Stimulated activated effector memory CD8-positive, alpha-beta T cell treated with anti-CD3 and anti-CD28 coated beads, Interleukin-12 subunit alpha, Interleukin-12 subunit beta, amount 100 ng/mL, for 72 hours (primary cell): ENCODE measurements around the gene DDX56.
"Not testable (repeated sequence)": the region's sequence is repeated elsewhere in the genome, so short reads cannot be mapped to it uniquely, and the experiment has no call there.

Source experiments
- ATAC-seq: fragments of 150-1000 bp; cut with Tn5 transposase; 2 replicates; pipeline ENCODE4 v1.10.0; 2021
- DNase-seq, 2 donors: peaks; one replicate each; pipeline ENCODE4 v3.0.0; 2021 to 2022; ENCODE audit warnings: low spot score in 2 of 2
- H3K27ac Mint-ChIP-seq: one replicate; pipeline ENCODE4 v1.8.0; 2022; ENCODE audit warnings: mild to moderate bottlenecking, mixed read lengths
- H3K36me3 Mint-ChIP-seq: one replicate; pipeline ENCODE4 v1.8.0; 2022; ENCODE audit warnings: mild to moderate bottlenecking, mixed read lengths
- H3K4me1 Mint-ChIP-seq: one replicate; pipeline ENCODE4 v1.8.0; 2022; ENCODE audit warnings: mixed read lengths
- H3K4me3 Mint-ChIP-seq: one replicate; pipeline ENCODE4 v1.8.0; 2022; ENCODE audit warnings: mild to moderate bottlenecking, mixed read lengths
- H3K9me3 Mint-ChIP-seq: one replicate; pipeline ENCODE4 v1.8.0; 2022; ENCODE audit warnings: mixed read lengths

Gene DDX56

GRCh38 chr7:44607141-44608068 is 33.7 kb upstream of the DDX56 start:
- Mint-ChIP-seq H3K4me3 (peak overlapping the region; percentile 94), H3K4me1 (peaks cover 51% of the 10 kb centered on the region), H3K36me3 (peaks cover 37% of the 10 kb centered on the region), H3K27ac (peak overlapping the region; percentile 99), H3K9me3 (no peaks in the 10 kb centered on the region)
- no peak for ATAC-seq
- no peak for DNase-seq

DNA sequence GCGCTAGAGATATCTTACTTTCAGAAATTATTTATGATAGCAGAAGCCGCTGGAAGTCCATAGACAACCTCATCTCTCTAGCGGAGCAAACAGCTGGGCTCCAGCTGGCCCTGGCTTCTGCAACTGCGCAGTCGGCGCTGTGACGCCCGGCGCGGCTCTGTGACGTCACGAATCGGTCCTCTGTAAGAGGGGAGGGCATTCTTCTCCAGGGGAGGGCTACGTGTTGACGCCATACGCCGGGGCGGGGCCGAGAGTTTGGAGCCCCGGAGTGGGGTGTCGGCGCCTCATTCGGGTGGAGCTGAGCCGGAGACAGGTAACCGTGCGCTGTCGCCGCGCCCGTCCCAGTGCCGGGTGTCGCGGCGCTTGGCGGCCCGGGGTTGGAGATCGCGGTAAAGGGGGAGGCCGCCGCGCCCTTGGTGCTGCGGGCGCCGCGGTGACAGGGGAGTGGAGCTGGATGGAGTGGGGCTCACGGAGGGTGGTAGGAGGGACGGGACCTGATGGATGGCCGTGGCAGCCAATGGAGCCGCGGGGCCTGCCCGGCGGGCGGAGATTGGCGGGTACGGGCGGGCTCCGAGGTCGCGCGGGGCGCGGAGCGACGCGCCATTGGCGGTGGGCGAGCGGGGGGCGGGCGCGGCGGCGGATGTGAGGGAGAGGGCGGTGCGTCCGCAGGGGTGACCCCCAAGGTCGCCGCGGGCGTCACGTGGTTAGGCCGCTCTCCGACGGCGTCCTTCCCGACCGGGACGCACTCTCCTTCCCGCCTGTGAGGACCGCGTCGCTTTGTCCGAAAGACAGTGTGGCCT is 32.8 kb upstream of the DDX56 start, which contains the start of gene OGDH:
Gene OGDH (plus strand): TSS at position 287 of the 800 bp plus-strand sequence. CDS start 17,717 bp downstream, outside the sequence.
- ATAC-seq = peak; percentile 98
- Mint-ChIP-seq H3K36me3 (peaks cover 34% of the 10 kb centered on the region), H3K27ac (peak within 1 kb of the TSS; percentile 99), H3K4me1 (peaks cover 42% of the 10 kb centered on the region), H3K4me3 (peak within 1 kb of the TSS; percentile 94), H3K9me3 (no peaks in the 10 kb centered on the region)
- peak; percentile 100 for DNase-seq

- Mint-ChIP-seq H3K4me1 (peaks cover 37% of the 10 kb centered on the region), H3K27ac (no peak overlapping the region), H3K9me3 (no peaks in the 10 kb centered on the region), H3K36me3 (peaks cover 34% of the 10 kb centered on the region), H3K4me3 (peak overlapping the region; percentile 94)
- ATAC-seq (no peak), DNase-seq (no peak)
These were observed 31.2 kb upstream of the DDX56 start for GRCh38 chr7:44604941-44605340.

- Mint-ChIP-seq H3K4me1 (peaks cover 24% of the 10 kb centered on the region), H3K4me3 (no peak overlapping the region), H3K9me3 (no peaks in the 10 kb centered on the region), H3K27ac (no peak overlapping the region), H3K36me3 (peaks cover 23% of the 10 kb centered on the region)
- DNase-seq (no peak), ATAC-seq (no peak)
These were observed 29.5 kb upstream of the DDX56 start for GRCh38 chr7:44603193-44603592.

DNA sequence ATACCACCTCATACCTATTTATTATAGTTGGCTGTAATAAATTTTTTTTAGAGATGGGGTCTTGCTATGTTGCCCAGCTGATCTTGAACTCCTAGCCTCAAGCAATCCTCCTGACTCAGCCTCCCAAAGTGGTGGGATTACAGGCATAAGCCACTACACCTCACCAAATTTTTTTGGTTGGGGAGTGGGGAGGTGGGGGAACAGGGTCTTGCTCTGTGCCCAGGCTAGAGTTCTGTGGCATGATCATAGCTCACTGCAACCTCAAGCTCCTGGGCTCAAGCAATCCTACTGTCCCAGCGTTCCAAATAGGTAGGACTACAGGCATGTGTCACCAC is 28.8 kb upstream of the DDX56 start:
- H3K9me3 Mint-ChIP-seq = no peaks in the 10 kb centered on the region
- peaks cover 16% of the 10 kb centered on the region for H3K36me3 Mint-ChIP-seq
- no peak for ATAC-seq
- DNase-seq = no peak
- no peak overlapping the region for H3K4me3 Mint-ChIP-seq
- peaks cover 17% of the 10 kb centered on the region for H3K4me1 Mint-ChIP-seq
- no peak overlapping the region for H3K27ac Mint-ChIP-seq

DNA sequence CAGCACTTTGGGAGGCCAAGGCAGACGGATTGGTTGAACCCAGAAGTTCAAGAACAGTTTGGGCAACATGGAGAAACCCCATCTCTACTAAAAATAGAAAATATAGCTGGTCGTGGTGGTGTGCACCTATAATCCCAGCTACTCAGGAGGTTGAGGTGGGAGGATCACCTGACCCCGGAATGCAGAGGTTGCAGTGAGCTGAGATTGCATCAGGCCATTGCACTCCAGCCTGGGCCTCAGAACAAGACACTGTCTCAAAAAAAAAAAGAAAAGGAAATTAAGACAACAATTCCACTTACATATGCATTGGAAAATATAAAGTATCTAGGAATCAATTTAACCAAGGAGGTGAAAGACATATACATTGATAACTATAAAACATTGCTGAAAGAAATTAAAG is 25.5 kb upstream of the DDX56 start:
- DNase-seq (no peak), ATAC-seq (no peak)
- no peak overlapping the region for H3K4me3 Mint-ChIP-seq

GRCh38 chr7:44597181-44597580 is 23.5 kb upstream of the DDX56 start:
- H3K9me3 Mint-ChIP-seq, H3K4me3 Mint-ChIP-seq: not testable (repeated sequence)

More for the DNA sequence above, 25.5 kb upstream of the DDX56 start:
- Mint-ChIP-seq H3K4me1 (no peaks in the 10 kb centered on the region), H3K36me3 (no peaks in the 10 kb centered on the region), H3K27ac (no peak overlapping the region), H3K9me3 (no peaks in the 10 kb centered on the region)

GRCh38 chr7:44595934-44596635 is 22.4 kb upstream of the DDX56 start:
- Mint-ChIP-seq H3K4me1 (no peaks in the 10 kb centered on the region), H3K36me3 (no peaks in the 10 kb centered on the region), H3K27ac (no peak overlapping the region), H3K9me3 (no peaks in the 10 kb centered on the region), H3K4me3 (no peak overlapping the region)
- ATAC-seq (no peak), DNase-seq (no peak)

More at GRCh38 chr7:44597181-44597580, 23.5 kb upstream of the DDX56 start:
- H3K27ac Mint-ChIP-seq, H3K36me3 Mint-ChIP-seq, DNase-seq, ATAC-seq, H3K4me1 Mint-ChIP-seq: not testable (repeated sequence)

GRCh38 chr7:44590910-44591309 is 17.2 kb upstream of the DDX56 start:
- Mint-ChIP-seq H3K4me1 (peaks cover 9% of the 10 kb centered on the region), H3K36me3 (no peaks in the 10 kb centered on the region), H3K27ac (no peak overlapping the region), H3K4me3 (no peak overlapping the region), H3K9me3 (no peaks in the 10 kb centered on the region)
- ATAC-seq (no peak), DNase-seq (no peak)

DNA sequence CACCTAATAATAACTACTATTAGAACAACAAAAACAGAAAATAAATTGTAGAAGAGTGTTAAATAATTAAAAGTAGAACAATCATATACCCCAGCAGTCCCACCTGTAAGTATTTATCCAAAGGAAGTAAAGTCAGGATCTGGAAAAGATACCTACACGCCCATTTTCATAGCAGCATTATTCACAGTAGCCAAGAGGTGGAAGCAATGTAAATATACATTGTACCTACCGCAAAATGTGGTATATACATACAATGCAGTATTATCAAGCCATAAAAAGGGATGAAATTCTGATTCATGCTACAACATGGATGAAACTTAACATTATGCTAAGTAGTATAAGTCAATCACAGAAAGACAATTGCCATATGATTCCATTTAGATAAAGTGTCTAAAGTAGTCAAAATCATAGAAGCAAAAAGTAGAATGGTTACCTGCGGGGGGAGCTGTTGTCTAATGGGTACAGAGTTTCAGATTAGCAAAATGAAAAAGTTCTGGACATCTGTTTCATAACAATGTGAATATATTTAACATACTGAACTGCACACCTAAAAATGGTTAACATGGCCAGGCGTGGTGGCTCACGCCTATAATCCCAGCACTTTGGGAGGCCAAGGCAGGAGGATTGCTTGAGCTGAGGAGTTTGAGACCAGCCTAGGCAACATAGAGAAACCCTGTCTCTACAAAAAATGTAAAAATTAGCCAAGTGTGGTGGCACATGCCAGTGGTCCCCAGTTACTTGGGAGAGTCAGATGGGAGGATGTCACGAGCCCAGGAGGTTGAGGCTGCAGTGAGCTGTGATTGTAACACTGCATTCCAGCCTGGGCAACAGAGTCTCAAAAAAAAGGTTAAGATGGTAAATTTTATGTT is 14.4 kb upstream of the DDX56 start:
- Mint-ChIP-seq H3K27ac (no peak overlapping the region), H3K4me1 (peaks cover 9% of the 10 kb centered on the region), H3K9me3 (no peaks in the 10 kb centered on the region), H3K36me3 (no peaks in the 10 kb centered on the region), H3K4me3 (no peak overlapping the region)
- DNase-seq (peak; percentile 28 to 76), ATAC-seq (peak; percentile 78)

GRCh38 chr7:44583146-44583865 is 9.6 kb upstream of the DDX56 start:
- Mint-ChIP-seq H3K4me1 (peaks cover 39% of the 10 kb centered on the region), H3K4me3 (peak overlapping the region; percentile 84), H3K36me3 (peaks cover 45% of the 10 kb centered on the region), H3K9me3 (no peaks in the 10 kb centered on the region), H3K27ac (peak overlapping the region; percentile 97)
- ATAC-seq (no peak), DNase-seq (no peak)

DNA sequence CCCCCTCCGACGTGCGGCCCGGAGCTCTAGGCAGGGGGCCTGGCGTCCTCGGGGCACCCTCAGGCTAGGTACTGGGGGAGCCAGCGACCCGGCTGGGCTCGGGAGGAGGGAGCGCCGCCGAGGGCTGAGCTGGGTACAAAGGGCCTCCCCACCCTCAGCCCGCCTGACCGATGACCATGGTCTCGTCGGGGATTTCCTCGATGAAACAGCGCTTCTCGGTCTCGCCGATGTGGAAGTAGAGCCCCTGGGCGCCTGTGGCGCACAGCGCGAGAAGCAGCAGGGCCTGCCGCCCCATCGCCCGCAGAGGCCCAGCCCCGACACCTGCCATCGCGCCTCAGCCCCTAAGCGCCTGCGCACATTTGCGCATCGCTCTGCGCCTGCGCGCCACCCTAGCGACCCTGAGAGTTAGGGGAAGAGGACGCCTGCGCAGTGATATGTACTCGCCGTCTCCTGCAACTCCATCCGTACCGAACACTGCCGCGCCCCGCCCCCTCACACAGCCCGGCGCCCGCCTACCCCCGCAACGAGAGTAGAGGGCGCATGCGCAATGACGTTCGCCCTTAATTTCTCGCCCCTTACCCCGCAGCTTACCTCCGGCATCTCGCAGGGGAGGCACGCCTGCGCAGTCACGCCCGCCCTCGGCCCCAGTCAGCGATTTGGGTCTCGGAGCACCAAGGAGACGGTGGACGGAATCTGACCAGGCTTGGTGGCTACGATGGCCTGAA is 8.3 kb upstream of the DDX56 start, which contains the start of gene TMED4:
Gene TMED4 (minus strand): TSS at position 353 of the 725 bp plus-strand sequence. CDS start 25 bp downstream, at position 328.
- Mint-ChIP-seq H3K9me3 (no peaks in the 10 kb centered on the region), H3K4me3 (peak within 1 kb of the TSS; percentile 84), H3K27ac (peak within 1 kb of the TSS; percentile 97), H3K4me1 (peaks cover 34% of the 10 kb centered on the region), H3K36me3 (peaks cover 58% of the 10 kb centered on the region)
- peak; percentile 100 for DNase-seq
- peak; percentile 93 for ATAC-seq
